ENCODE results near the gene ROCK2. TPM values are rescaled to one million over a fixed set of nuclear protein-coding genes. Genes with fewer than 3 reads are reported as not detected.

ROCK2 gene
- total RNA-seq, 1 experiment from 2014 or later, result 64.4 TPM

DNA sequence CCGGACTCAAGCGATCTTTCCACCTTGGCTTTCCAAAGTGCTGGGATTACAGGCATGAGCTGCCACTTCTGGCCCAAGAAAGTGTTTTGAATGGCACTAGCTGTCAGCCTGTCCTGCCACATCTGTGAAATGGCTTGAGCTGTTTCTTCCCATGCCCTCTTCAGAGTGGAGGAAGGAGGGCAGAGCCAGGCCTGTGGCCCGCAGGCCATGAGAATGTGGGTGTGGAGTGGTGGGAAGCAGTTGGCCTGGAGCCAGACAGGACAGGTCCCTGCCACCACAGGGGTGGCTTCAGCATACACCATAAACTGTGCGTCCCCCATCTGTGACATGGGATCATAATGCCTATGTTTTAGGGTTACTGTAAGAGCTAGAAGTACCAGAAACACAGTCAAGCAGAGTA, 182.7 kb downstream of the ROCK2 start:
- BruUV-seq (replicated peaks), result no TSS peak
- no peak overlapping the region for H3K27ac Mint-ChIP-seq (ENCODE audit: unreplicated experiment)
- H3K4me1 ChIP-seq, result no peaks in the 10 kb centered on the region
- no peak overlapping the region for H3K4me3 Mint-ChIP-seq (ENCODE audit: unreplicated experiment)
- no peaks in the 10 kb centered on the region for H3K36me3 Mint-ChIP-seq (ENCODE audit: insufficient read depth, unreplicated experiment)
- no peaks in the 10 kb centered on the region for H3K4me1 Mint-ChIP-seq (ENCODE audit: low read depth, unreplicated experiment)
- no peak for DNase-seq
- ChIA-PET POLR2A (no interaction called here), CTCF (interaction anchor here (0.6 kb wide), 1 partner anchor 257 kb away, joined by 3 read pairs; no protein-coding TSS in a partner anchor)
- intact Hi-C loops (cut with micrococcal nuclease; ENCODE audit: unreplicated experiment), result no loop called here
- TF ChIP-seq, protein P1, sequence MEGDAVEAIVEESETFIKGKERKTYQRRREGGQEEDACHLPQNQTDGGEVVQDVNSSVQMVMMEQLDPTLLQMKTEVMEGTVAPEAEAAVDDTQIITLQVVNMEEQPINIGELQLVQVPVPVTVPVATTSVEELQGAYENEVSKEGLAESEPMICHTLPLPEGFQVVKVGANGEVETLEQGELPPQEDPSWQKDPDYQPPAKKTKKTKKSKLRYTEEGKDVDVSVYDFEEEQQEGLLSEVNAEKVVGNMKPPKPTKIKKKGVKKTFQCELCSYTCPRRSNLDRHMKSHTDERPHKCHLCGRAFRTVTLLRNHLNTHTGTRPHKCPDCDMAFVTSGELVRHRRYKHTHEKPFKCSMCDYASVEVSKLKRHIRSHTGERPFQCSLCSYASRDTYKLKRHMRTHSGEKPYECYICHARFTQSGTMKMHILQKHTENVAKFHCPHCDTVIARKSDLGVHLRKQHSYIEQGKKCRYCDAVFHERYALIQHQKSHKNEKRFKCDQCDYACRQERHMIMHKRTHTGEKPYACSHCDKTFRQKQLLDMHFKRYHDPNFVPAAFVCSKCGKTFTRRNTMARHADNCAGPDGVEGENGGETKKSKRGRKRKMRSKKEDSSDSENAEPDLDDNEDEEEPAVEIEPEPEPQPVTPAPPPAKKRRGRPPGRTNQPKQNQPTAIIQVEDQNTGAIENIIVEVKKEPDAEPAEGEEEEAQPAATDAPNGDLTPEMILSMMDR (IDR thresholded peaks at IDR 0.05; ENCODE audit: insufficient read depth in 1 of 2, low read depth in 1 of 2, low read length in 1 of 2, severe bottlenecking in 1 of 2, unreplicated experiment in 1 of 2), result no peak
- H3K4me3 ChIP-seq (ENCODE audit: low read depth, low read length), result no peak overlapping the region
- H3K9me3 Mint-ChIP-seq (ENCODE audit: unreplicated experiment), result no peaks in the 10 kb centered on the region
- no peaks in the 10 kb centered on the region for H3K27me3 ChIP-seq (replicated peaks; ENCODE audit: control insufficient read depth, insufficient read depth, low read length)
- no peaks in the 10 kb centered on the region for H3K9me3 ChIP-seq
- H3K36me3 ChIP-seq (ENCODE audit: control insufficient read depth, insufficient read depth, low read length), result no peaks in the 10 kb centered on the region
- H3K27me3 Mint-ChIP-seq (ENCODE audit: insufficient read depth, unreplicated experiment), result no peaks in the 10 kb centered on the region

DNA sequence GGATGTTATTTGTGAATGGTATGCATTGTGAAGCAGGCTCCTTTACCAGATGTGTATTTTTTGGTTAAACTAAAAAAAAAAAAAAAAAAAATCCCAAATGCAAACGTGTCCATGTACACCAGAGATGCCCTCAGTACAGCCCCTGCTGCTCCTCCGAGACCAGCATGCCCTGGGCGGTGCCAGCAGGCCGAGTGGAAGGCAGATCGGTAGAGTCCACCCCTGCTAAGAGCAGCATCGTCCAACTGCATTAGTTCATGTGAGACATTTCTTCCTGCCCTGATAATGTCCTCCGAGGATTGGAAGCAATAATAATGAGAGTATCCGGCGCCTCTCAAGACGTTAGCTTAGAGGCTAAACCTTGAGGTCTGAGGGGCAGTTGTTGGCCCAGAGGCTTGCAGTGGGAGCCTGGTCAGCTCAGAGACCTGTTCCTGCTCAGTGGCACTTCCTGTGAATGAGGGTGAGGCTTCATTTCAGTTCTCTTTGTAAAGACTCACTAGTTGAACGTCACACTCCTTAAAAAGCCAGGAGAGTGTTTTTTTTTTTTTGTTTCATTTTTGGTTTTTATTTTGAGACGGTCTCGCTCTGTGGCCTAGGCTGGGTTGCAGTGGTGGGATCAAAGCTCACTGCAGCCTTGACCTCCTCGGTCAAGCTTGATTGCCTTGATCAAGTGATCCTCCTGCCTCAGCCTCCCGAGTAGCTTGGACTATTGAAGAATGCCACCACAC, 183.5 kb downstream of the ROCK2 start:
- no TSS peak for BruUV-seq (replicated peaks)
- no peaks in the 10 kb centered on the region for H3K36me3 Mint-ChIP-seq (ENCODE audit: insufficient read depth, unreplicated experiment)
- no peaks in the 10 kb centered on the region for H3K27me3 ChIP-seq (replicated peaks; ENCODE audit: control insufficient read depth, insufficient read depth, low read length)
- intact Hi-C loops (cut with micrococcal nuclease; ENCODE audit: unreplicated experiment), result no loop called here
- no peaks in the 10 kb centered on the region for H3K4me1 Mint-ChIP-seq (ENCODE audit: low read depth, unreplicated experiment)
- no peaks in the 10 kb centered on the region for H3K36me3 ChIP-seq (ENCODE audit: control insufficient read depth, insufficient read depth, low read length)
- no peaks in the 10 kb centered on the region for H3K9me3 Mint-ChIP-seq (ENCODE audit: unreplicated experiment)
- no peak for DNase-seq
- POLR2A ChIA-PET, result no interaction called here
- no peak overlapping the region for H3K4me3 ChIP-seq (ENCODE audit: low read depth, low read length)
- H3K4me1 ChIP-seq, result peaks cover 4% of the 10 kb centered on the region; the same call in 1 of the 2 replicates
- TF ChIP-seq, protein P1 (IDR thresholded peaks at IDR 0.05; ENCODE audit: insufficient read depth in 1 of 2, low read depth in 1 of 2, low read length in 1 of 2, severe bottlenecking in 1 of 2, unreplicated experiment in 1 of 2), result no peak
- CTCF ChIA-PET, result interaction anchor here (0.6 kb wide), 1 partner anchor 258 kb away, joined by 3 read pairs; no protein-coding TSS in a partner anchor
- H3K4me3 Mint-ChIP-seq (ENCODE audit: unreplicated experiment), result no peak overlapping the region
- H3K27ac Mint-ChIP-seq (ENCODE audit: unreplicated experiment), result no peak overlapping the region
- no peaks in the 10 kb centered on the region for H3K27me3 Mint-ChIP-seq (ENCODE audit: insufficient read depth, unreplicated experiment)
- H3K9me3 ChIP-seq, result no peaks in the 10 kb centered on the region

DNA sequence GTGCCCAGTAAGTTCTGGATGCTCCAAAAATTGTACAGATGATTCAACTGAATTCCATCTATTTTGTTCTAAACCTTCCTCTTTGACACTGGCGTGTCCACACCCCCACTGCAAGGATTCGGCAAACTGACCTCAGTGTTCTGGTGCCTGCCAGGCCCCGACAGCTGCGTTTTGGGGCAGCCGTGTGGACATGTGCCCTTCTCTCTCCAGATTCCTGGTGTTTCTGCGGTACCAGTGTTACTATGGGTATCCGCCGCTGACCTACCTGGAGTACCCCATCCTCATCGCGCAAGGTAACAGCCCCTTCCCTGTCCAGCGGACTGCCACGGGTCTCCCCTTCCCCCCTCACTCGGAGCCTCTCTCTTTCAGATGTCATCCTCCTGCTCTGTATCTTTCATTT, 184.2 kb downstream of the ROCK2 start:
- POLR2A ChIA-PET, result no interaction called here
- H3K4me3 Mint-ChIP-seq (ENCODE audit: unreplicated experiment), result no peak overlapping the region

More for the DNA sequence above, 184.2 kb downstream of the ROCK2 start:
- peaks cover 6% of the 10 kb centered on the region; the same call in 1 of the 2 replicates for H3K4me1 ChIP-seq
- BruUV-seq (replicated peaks), result no TSS peak
- H3K36me3 Mint-ChIP-seq (ENCODE audit: insufficient read depth, unreplicated experiment), result no peaks in the 10 kb centered on the region
- H3K36me3 ChIP-seq (ENCODE audit: control insufficient read depth, insufficient read depth, low read length), result no peaks in the 10 kb centered on the region
- no peaks in the 10 kb centered on the region for H3K4me1 Mint-ChIP-seq (ENCODE audit: low read depth, unreplicated experiment)
- CTCF ChIA-PET, result no interaction called here
- no peaks in the 10 kb centered on the region for H3K27me3 Mint-ChIP-seq (ENCODE audit: insufficient read depth, unreplicated experiment)
- TF ChIP-seq, protein P1 (IDR thresholded peaks at IDR 0.05; ENCODE audit: insufficient read depth in 1 of 2, low read depth in 1 of 2, low read length in 1 of 2, severe bottlenecking in 1 of 2, unreplicated experiment in 1 of 2), result no peak
- H3K4me3 ChIP-seq (ENCODE audit: low read depth, low read length), result no peak overlapping the region
- intact Hi-C loops (cut with micrococcal nuclease; ENCODE audit: unreplicated experiment), result no loop called here
- H3K9me3 ChIP-seq, result no peaks in the 10 kb centered on the region
- H3K27me3 ChIP-seq (replicated peaks; ENCODE audit: control insufficient read depth, insufficient read depth, low read length), result no peaks in the 10 kb centered on the region
- H3K9me3 Mint-ChIP-seq (ENCODE audit: unreplicated experiment), result no peaks in the 10 kb centered on the region
- no peak overlapping the region for H3K27ac Mint-ChIP-seq (ENCODE audit: unreplicated experiment)
- DNase-seq, result no peak
